OCI-LY3 (cell line): ENCODE results near the gene SLC37A1.

Experiments
- H2AFZ ChIP-seq: fragments of 200-600, 300-600 bp; shearing (Covaris generic); 2 replicates; pipeline ENCODE4 v1.6.0; 2014; ENCODE audit warnings: antibody characterized with exemption, low read depth, low read length
- H3K27ac ChIP-seq: fragments of 200-600, 300-600 bp; sonication (generic); 2 replicates; pipeline ENCODE4 v1.5.1; 2014; ENCODE audit warnings: mild to moderate bottlenecking, low read length, moderate library complexity, mixed read lengths
- H3K27me3 ChIP-seq: fragments of 200-600, 300-600 bp; sonication (generic); 2 replicates; pipeline ENCODE4 v1.6.1; 2014; ENCODE audit warnings: low read depth, low read length, mixed read lengths
- H3K36me3 ChIP-seq: fragments of 200-600, 300-600 bp; sonication (generic); replicated peaks from 2 replicates; pipeline ENCODE3; 2014; ENCODE audit warnings: low read depth, low read length, mixed read lengths
- H3K4me1 ChIP-seq: fragments of 300-600, 200-600 bp; sonication (generic); 2 replicates; pipeline ENCODE4 v1.6.1; 2014; ENCODE audit warnings: low read length, mixed read lengths
- H3K4me2 ChIP-seq: fragments of 200-600, 300-600 bp; sonication (generic); 2 replicates; pipeline ENCODE4 v1.6.1; 2014; ENCODE audit warnings: low read length, mixed read lengths
- H3K4me3 ChIP-seq: fragments of 300-600, 200-600 bp; sonication (generic); 2 replicates; pipeline ENCODE4 v1.5.1; 2014; ENCODE audit warnings: antibody characterized with exemption, mild to moderate bottlenecking, low read length, moderate library complexity
- H3K79me2 ChIP-seq: fragments of 300-600, 200-600 bp; shearing (Covaris generic); 2 replicates; pipeline ENCODE4 v1.6.1; 2014; ENCODE audit warnings: mild to moderate bottlenecking, low read length, mixed read lengths
- H3K9ac ChIP-seq: fragments of 300-600, 200-600 bp; shearing (Covaris generic); 2 replicates; pipeline ENCODE4 v1.6.0; 2014; ENCODE audit warnings: mild to moderate bottlenecking, low read length, moderate library complexity
- H3K9me3 ChIP-seq: fragments of 200-600, 300-600 bp; shearing (Covaris generic); 2 replicates; pipeline ENCODE4 v1.6.1; 2014; ENCODE audit warnings: low read length, mixed read lengths; ENCODE audit not compliant: insufficient read depth
- H4K20me1 ChIP-seq: fragments of 200-600, 300-600 bp; sonication (generic); 2 replicates; pipeline ENCODE4 v1.6.1; 2016; ENCODE audit warnings: low read length, mixed read lengths; ENCODE audit not compliant: insufficient read depth
- CTCF ChIP-seq: fragments of 200-600, 300-600 bp; sonication (generic); IDR thresholded peaks from 2 replicates; pipeline ENCODE4 v1.5.1; 2014; ENCODE audit warnings: antibody characterized with exemption, low read length, low read depth
- EZH2phosphoT487 ChIP-seq: fragments of 200-600 bp; shearing (Covaris generic); IDR thresholded peaks from 2 replicates; pipeline ENCODE4 v1.6.1; 2018; ENCODE audit warnings: antibody characterized with exemption, mixed run types, low read depth

The SLC37A1 gene

GRCh38 chr21:42579456-42580075, 65.9 kb downstream of the SLC37A1 start:
- Histone ChIP-seq H3K36me3 (peaks cover 6% of the 10 kb centered on the region), H3K9ac (no peak overlapping the region), H3K79me2 (no peaks in the 10 kb centered on the region), H2AFZ (no peak overlapping the region), H3K4me2 (no peak overlapping the region), H3K4me3 (no peak overlapping the region), H3K27ac (no peak overlapping the region), H3K4me1 (no peaks in the 10 kb centered on the region), H3K27me3 (no peaks in the 10 kb centered on the region), H3K9me3 (no peaks in the 10 kb centered on the region), H4K20me1 (no peaks in the 10 kb centered on the region)
- TF ChIP-seq EZH2phosphoT487: no peak
- no peak for TF ChIP-seq CTCF

DNA sequence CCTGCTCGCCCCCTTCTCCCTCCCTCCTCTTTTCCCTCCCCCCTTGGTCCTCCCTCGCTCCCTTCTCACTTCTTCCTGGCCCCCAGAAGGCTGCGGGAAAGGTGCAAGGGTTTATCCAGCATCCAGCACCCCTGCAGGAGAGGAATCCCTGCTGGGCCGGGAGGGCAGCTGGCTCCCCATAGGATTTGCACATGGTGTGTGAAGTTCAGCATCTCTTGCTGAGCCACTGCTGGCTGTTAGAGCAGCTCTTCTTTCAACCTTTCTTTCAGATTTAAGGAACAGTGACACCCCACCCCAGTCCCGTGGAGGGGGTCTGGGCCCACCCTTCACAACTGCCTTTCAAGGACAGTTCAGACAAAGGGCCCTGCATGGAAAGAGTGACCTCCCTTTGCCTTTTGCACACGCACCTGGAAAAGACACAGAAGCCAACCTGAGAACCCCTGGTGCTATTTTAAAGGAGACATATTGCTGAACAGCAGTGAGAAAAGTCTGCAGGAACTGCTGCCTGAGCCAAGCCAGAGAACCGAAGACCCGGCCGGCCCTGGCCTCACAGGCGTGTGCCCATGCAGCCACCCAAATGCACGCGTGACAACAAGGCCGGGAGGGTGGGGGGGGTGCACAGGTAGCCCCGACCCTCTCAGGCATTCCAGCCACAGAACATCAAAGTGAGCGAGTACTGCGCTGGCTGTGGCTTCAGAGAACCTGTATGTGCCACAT, 66.6 kb downstream of the SLC37A1 start:
- H3K4me3 ChIP-seq: no peak overlapping the region
- no peak overlapping the region for H3K9ac ChIP-seq
- no peaks in the 10 kb centered on the region for H3K4me1 ChIP-seq
- H4K20me1 ChIP-seq: no peaks in the 10 kb centered on the region
- peaks cover 6% of the 10 kb centered on the region for H3K36me3 ChIP-seq
- TF ChIP-seq EZH2phosphoT487 (no peak), CTCF (no peak)
- H3K9me3 ChIP-seq: no peaks in the 10 kb centered on the region
- no peaks in the 10 kb centered on the region for H3K27me3 ChIP-seq
- H3K4me2 ChIP-seq: no peak overlapping the region
- H2AFZ ChIP-seq: no peak overlapping the region
- no peak overlapping the region for H3K27ac ChIP-seq
- H3K79me2 ChIP-seq: no peaks in the 10 kb centered on the region

DNA sequence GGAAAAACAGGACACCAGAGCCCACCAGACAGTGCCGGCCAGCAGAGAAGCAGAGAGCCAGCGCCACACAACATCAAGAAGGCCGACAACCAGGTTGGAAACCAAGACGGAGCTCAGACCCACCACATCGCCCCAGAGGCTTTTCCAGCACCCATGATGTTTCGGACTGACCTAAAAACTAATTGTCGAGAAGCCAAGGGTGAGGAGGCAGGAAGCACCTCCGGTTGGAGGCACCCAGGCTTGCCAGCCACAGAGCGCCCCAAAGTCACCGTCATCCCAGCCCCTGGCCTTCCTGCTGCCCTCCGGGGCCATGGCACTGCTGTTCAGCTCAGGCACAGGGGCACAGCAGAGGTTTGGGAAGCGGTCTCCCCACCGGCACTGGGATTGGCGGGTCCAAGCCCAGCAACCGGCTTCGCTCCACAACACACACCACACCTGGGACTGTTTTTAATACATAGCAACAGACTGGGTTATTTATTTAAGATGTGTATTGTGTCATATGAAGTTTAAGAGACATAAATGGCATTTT, 67.2 kb downstream of the SLC37A1 start:
- H3K4me3 ChIP-seq: no peak overlapping the region
- no peaks in the 10 kb centered on the region for H3K79me2 ChIP-seq
- H3K9ac ChIP-seq: no peak overlapping the region
- no peaks in the 10 kb centered on the region for H3K27me3 ChIP-seq
- no peak overlapping the region for H2AFZ ChIP-seq
- H3K9me3 ChIP-seq: no peaks in the 10 kb centered on the region
- H3K36me3 ChIP-seq: peaks cover 4% of the 10 kb centered on the region
- no peak overlapping the region for H3K4me2 ChIP-seq
- H4K20me1 ChIP-seq: no peaks in the 10 kb centered on the region
- no peak for TF ChIP-seq EZH2phosphoT487
- TF ChIP-seq CTCF: no peak
- H3K27ac ChIP-seq: no peak overlapping the region
- no peaks in the 10 kb centered on the region for H3K4me1 ChIP-seq

DNA sequence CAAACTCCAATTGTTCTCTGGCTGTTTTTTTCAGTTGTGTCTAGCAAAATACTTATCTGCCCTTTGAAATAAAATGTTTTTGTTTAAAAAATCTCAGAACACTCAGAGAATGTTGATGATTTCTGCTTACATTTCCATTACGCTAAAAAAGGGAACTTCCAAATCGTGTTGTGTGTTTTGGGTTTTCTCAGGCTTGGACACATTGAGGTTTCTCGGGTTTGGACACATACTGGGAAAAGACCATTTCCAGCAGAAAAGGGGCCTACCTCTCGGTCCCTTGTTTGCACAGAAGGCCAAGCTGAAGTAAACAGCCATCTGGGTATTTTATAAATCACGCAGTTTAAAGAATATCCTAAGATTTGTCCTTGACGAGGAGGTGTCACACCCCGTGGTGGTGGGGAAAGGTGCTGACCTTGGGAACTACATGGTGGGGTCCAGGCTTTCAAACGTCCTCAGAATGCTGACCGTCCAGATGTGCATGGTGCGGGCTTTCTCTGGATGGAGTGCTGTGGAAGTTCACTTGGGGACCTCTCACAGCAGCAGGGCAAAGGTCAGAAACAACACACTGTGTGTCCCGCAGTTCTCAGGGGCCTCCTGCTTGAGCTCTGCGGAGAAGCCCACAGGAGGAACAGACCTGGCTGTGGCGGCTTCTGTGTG, 67.8 kb downstream of the SLC37A1 start:
- H3K4me3 ChIP-seq: no peak overlapping the region
- H3K4me2 ChIP-seq: no peak overlapping the region
- no peak overlapping the region for H2AFZ ChIP-seq
- H4K20me1 ChIP-seq: no peaks in the 10 kb centered on the region
- H3K27ac ChIP-seq: no peak overlapping the region
- H3K4me1 ChIP-seq: no peaks in the 10 kb centered on the region
- TF ChIP-seq CTCF (no peak), EZH2phosphoT487 (no peak)
- H3K9ac ChIP-seq: no peak overlapping the region
- peaks cover 2% of the 10 kb centered on the region for H3K36me3 ChIP-seq
- no peaks in the 10 kb centered on the region for H3K27me3 ChIP-seq
- no peaks in the 10 kb centered on the region for H3K9me3 ChIP-seq
- H3K79me2 ChIP-seq: no peaks in the 10 kb centered on the region
